HG03025 (cell line): Measurements from ENCODE around the gene RINT1.
A peak's percentile ranks its signal among the peaks of the same experiment; 100 is the strongest.

Experiments
- ATAC-seq: cut with Tn5 transposase; IDR thresholded peaks from one replicate; pipeline ENCODE4 v1.9.1; 2021; ENCODE audit warnings: mild to moderate bottlenecking, moderate library complexity; ENCODE audit not compliant: unreplicated experiment, low FRiP score

The RINT1 gene

GRCh38 chr7:105530546-105530945 is 1.5 kb upstream of the RINT1 start:
- ATAC-seq = no peak

GRCh38 chr7:105532709-105533460 is 884 bp downstream of the RINT1 start:
- no peak for ATAC-seq

- ATAC-seq = no peak
Measured at GRCh38 chr7:105538339-105538738, 6.3 kb downstream of the RINT1 start.

DNA sequence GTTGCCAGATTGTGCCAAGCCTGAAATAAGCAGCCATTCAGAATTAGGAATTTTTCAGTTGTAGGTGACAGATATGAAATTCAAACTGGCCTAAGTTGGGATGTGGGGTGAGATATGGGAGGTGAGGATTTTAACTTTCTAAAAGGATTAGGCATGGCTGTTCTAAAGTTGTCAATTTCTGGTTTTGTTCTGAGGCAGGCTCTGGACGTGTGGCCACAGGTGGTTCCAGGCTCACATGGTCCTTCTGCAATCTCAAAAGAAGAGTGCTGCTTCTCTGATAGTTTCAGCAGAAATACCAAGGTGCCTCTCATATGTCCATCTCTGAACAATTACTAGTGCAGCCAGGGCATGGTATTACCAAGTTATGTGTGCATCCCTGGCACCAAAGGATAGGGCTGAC is 27.9 kb downstream of the RINT1 start:
- no peak for ATAC-seq

DNA sequence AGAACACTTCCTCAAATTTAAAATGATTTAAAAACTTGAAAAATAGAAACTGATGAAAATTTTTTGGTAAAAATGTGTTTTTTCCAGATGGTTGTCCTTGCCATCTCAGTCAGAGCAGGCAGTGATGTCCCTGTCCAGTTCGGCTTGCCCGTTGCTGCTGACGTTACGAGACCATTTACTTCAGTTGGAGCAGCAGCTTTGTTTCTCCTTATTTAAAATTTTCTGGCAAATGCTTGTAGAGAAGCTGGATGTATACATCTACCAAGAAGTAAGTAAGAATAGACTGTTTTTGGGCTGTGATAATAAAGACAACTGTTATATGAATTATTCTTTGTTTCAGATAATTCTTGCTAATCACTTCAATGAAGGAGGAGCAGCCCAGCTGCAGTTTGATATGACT is 33.2 kb downstream of the RINT1 start:
- no peak for ATAC-seq

- ATAC-seq = no peak
Measured at GRCh38 chr7:105567024-105567423, 35.0 kb downstream of the RINT1 start.

- no peak for ATAC-seq
Measured at GRCh38 chr7:105567821-105568220, 35.8 kb downstream of the RINT1 start.

DNA sequence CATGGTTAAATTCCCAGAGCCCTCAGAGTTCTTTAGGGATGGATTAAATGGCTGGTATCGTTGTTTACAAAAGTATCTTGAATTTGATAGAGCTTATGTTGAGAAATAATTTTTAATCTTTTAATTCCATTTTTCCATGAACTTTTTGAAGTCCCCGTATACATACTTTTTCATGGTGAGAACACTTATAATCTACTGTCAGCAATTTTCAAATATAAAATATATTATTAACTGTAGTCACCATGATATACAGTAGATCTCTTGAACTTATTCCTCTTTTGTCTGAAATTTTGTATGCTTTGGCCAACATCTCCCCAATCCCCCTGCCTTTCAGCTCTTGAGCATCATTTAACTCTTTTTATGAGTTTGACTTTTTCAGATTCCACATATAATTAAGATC is 39.9 kb downstream of the RINT1 start:
- no peak for ATAC-seq

- ATAC-seq = no peak
Measured at GRCh38 chr7:105577251-105577650, 45.2 kb downstream of the RINT1 start.

GRCh38 chr7:105578496-105578895 is 46.5 kb downstream of the RINT1 start:
- ATAC-seq = no peak

- no peak for ATAC-seq
Measured at GRCh38 chr7:105580022-105580740, 48.2 kb downstream of the RINT1 start.

GRCh38 chr7:105581066-105581811 is 49.2 kb downstream of the RINT1 start, which contains the start of gene EFCAB10:
Gene EFCAB10 (minus strand): TSS chr7:105581493. CDS start chr7:105581463, 30 bp downstream.
- ATAC-seq = peak; percentile 75

DNA sequence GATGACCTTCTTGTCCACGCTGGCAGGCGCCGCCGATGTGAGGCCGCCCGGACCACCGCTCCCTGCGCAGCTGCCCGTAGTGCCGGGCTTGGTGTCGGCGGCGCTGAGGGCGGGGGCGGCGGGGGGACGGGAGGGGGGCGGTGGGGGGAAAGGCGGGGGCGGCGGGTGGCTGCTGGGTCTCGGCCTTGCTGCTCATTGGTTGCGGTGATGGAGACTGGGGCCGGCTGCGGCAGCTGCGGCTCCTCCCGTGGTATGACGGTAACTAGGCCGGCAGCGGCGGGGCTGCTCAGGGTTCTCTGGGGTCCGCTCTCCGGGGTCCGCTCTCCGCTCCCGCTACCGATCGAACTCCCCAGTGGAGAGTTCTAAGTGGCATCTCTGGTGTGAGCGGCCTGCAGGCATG is 51.1 kb downstream of the RINT1 start:
- no peak for ATAC-seq

- ATAC-seq = no peak
Measured at GRCh38 chr7:105584165-105584564, 52.2 kb downstream of the RINT1 start.

GRCh38 chr7:105585850-105586500 is 54.0 kb downstream of the RINT1 start:
- no peak for ATAC-seq

DNA sequence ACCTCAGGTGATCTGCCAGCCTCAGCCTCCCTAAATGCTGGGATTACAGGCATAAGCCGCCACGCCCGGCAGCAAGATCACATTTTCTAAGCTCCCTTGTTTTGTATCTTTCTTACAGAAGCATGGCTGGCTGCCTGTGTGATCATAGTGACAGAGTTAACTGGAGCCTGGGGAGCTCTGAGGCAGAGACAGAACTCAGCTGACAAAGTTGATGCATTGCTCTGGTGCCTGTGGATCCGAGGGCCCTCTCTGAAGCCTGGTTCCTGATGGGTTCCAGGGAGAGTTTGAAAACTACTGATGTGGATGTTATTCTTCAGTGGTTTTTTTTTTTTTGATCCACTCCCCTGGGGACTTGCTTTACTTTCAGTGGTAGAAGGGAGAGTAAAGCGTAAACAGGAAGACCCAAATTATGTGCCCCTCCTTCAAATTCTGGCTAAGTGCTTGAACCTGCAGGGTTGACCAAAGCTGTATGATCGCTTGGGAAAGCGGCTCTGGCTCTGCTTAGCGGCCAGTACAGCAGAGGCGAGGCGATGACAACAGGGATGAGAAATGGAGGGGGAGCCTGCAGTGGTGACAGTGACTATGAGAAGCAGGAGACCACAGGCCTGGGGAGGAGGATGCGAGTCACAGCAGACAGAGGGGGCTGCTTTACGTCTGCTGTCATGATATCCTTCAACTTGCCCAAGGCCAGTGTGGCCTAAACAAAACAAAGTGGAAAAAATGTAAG is 56.1 kb downstream of the RINT1 start:
- ATAC-seq = no peak

DNA sequence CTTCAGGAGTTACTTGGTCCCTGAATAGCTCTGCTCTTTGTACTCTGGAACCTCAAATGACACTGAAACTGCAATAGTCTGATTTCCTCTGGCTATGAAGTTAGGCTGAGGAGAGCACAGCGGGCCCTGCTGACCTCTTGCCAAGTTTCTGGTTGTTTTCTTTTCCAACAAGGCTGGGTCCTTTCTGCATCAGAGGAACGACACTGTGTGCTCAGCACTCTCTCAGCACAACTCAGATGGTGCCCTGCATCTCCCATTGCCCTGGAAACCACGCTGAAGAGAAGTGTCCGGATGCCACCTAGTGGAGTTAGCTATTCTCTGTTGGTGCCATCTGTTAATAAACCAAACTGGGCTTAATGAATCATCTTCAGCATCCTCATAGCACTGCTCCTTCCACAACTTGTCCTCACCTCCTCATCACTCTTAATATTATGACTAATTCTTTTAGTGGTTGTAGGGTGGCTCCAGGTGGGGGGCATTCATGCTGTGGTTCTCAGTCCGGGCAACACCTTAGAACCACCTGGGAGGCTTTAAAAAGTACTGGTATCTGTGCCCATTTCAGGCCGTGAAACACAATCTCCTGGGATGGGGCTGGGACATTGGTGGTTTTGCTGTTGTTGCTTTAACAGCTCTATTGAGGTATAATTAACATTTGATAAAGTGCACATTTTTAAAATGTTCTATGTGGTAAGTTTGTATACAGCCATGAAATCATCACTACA is 57.5 kb downstream of the RINT1 start:
- peak; percentile 44 for ATAC-seq

GRCh38 chr7:105590793-105591192 is 58.8 kb downstream of the RINT1 start:
- no peak for ATAC-seq

GRCh38 chr7:105591522-105591921 is 59.5 kb downstream of the RINT1 start:
- ATAC-seq = no peak
